NCI-H2107 (cell line): ENCODE results near the gene SCCPDH.

Source experiments
- DNase-seq: peaks from one replicate; lab custom pipeline; 2025; lab: John Stamatoyannopoulos, UW

SCCPDH gene

DNA sequence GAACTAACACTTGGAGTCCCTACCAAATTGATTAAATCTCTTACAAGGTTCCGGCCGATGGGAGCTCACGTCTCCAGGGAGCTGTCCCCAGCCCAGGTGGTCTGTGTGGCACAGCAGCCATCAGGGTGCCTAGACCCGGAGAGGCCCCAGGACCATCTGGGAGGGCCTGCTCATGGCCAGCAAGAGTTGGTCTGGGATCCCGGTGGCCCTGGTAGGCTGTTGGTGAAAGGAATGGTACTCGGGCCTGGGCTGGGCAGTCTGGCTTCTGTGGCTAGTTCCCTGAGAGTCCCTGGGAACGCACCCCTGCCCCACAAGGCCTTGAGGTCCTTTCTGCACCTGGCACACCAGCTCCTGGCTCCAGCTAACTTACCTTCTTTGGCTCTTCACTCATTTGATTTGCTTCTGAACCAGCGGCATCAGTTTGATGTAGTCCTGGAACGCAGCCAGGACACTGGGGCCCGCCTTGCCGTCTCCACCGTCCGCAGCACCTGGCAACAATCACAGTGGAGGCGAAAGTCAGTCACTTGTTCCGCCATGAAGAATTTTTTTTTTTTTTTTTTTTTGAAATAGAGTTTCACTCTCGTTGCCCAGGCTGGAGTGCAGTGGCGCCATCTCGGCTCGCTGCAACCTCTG, 62.5 kb downstream of the SCCPDH start:
- peak; percentile 77 for DNase-seq

DNA sequence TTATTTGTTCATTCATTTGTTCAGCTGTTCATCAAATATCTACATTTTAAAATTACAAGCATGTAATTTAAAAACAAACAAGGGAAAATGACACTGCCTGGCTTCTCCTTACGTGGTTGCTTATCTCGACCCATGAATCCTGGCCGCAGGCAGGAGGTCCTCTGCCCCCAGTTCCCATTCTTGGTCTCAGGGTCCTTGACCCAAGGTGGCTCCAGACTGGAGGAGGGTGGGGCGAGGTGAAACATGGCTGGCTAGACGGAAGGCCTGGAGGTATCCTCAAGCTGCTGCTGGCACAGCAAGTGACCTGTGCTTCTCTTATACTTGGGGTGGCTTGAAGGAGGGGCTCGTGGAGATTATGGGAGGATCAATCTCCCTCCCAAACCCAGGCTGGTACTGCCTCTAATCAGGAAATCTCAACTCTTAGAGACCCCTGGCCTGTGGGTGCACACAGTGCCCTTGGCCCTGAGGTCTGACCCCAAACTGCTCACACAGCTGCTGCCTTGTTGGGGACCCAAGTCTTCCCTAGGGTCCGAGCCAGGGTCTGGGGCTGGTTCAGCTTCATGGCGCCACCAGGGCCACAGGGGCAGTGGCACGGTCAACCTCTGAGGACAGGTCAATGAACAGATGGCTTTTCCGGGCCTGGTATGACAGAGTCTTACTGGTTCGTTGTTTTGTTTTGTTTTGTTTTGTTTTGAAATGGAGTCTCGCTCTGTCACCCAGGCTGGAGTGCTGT, 63.7 kb downstream of the SCCPDH start:
- no peak for DNase-seq

DNA sequence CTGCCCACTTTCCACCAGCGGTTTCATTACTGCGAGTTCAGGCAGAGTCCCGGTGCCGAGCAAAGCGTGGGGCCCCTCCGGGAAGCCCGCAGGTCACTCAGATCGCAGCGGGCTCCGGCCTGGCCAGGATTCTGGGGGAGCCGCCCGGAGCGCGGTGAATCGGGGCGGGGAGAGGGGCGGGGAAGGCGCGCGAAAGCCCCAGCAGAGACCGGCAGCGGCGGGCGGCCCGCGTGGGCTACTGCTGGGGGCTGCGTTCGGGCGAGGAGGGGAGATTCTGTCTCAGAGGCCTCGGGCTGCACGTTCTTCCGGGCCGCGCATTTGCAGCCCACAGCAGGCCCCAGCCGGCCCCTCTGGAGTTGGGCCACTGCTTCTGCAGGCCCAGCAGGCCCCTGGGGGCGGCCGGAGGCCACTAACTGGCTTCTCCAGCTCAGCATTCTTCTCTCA, 64.7 kb downstream of the SCCPDH start:
- DNase-seq = no peak

DNA sequence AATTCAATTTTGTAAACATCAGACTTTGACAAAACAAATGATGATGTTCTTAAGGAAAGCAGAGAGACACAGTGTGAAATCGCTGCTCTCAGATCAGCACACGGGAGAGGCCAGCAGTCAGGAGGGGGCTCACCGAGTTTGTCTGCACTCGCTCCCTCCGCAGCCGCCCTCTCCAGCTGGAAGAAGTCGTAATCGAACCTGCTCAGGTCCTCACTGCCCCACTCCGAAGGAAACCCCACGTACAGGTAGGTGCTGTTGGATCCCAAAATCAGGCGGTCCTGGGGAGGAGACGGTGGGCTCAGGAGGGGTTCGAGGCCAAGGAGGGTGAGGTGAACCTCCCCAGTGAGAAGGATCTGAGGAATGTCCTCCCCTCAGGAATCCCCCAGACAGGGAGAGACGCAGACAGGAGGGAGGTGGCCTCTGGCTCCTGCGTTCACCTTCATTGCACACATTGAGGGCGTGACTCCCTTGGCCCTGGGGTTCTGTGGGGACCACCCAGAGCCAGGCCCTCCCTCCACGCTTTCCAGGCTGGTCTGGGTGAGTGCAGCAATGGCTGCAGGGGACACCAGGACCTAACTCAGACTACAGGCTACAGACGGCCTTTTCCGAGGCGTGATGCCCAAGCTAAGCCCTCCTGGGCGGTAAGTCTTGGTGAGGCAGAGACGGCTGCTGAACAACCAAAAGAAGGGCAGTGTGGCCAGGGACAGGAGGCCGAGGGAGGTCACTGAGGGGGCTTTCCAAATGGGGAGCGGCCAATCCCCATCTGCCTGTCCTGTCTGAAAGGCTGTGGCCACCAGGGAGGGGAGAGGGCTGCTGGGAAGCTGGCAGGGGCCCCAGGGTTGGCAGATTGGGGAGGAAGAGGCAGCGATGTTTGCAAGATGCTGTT, 65.5 kb downstream of the SCCPDH start:
- DNase-seq = no peak

GRCh38 chr1:246790364-246790763, 66.2 kb downstream of the SCCPDH start:
- DNase-seq = no peak

GRCh38 chr1:246790833-246791232, 66.6 kb downstream of the SCCPDH start:
- no peak for DNase-seq

DNA sequence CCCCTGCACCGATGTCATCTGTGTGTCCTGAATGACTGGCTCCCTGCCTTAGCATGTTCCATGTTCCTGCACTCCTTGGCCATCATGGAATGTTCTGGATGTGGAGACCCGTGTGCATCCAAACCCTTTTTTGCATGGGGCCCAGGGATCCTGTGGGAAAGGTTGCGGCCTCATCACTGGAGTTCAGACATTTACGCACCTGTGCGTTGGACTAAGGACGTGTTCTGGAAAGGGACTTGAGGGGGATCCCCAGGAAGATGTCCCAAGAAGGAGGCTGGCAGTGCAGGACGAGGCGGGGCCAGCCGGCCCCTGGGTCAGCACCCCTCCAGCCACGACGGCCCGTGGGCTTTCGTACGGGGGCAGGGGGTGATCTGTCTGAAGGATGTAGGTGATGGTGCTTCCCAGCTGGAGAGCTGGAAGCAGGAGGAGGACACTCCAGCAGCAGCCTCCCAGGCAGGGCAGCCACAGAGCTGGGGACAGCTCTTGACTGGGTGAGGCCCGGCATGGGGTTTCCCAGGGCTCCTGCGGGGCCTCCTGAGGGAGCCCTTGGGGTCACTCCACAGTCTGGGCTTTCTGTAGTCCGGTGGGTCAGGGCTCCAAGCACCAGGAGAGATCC, 67.2 kb downstream of the SCCPDH start:
- DNase-seq = no peak

DNA sequence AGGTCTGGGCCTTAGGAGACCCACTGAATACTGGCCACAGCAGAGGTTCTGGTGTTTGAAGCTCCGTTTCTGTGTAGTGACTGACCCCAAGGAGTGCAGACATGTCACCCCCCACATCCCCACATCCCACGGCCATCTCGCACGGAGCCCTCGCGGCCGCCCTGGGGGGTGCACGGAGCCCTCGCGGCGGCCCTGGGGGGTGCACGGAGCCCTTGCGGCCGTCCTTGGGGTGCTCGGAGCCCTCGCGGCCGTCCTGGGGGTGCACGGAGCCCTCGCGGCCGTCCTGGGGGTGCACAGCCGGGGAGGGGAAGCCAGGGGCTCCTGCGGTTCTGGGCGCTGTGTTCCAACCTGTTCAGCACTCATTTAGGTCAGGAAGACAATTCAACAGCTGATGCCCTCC, 68.4 kb downstream of the SCCPDH start:
- no peak for DNase-seq

DNA sequence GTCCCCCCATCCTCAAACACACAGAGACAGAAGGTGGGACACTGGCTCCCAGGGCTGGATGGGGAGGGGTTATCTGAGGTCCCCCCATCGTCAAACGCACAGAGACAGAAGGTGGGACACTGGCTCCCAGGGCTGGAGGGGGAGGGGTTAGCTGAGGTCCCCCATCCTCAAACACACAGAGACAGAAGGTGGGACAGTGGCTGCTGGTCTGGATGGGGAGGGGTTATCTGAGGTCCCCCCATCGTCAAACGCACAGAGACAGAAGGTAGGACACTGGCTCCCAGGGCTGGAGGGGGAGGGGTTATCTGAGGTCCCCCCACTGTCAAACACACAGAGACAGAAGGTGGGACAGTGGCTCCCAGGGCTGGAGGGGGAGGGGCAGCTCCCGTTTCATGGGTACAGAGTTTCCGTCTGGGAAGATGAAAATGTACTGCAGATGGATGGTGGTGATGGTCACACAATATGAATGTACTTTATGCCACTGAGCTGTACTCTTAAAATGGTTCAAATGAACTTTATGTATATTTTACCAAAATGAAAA, 69.2 kb downstream of the SCCPDH start:
- DNase-seq = no peak

GRCh38 chr1:246794048-246794827, 70.0 kb downstream of the SCCPDH start:
- no peak for DNase-seq

DNA sequence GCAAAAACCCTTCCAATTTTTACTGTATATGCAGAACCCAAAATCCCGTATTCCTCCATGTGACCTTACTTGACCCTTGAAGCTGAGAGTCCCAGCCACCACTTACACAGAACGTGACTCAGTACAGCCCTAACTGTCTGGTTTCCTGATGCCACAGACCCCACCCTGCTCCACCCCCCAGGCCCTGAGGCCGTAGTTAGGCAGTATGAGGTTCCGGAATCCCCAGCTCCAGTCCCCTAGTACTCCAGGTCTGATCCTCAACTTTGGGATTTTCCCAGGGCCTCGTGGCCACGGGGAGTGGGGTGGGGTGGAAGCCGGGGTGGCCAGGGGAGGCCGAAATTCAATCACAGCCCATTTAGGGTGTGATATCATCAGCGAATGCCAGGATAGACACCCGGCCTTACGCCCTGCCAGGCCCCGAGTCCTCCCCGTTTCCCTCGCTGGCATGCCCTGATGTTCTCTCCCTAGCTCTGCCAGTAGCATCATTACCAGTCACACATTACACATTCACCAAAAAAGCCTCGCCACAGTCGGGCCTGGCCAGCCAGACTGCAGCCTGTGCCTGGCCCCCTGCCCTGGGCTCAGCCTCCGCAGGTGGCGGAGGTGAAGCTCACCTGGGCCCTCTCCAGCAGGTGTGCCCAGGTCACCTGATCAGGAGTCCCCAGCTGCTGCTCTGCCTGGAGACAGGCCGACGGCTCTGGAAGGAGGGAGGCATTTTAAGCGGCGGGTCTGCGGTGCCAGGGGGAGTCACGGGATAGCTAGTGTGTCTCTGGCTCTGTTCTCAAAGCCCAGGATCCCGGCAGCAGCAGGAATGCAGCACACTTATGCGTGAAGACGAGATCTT, 70.8 kb downstream of the SCCPDH start:
- DNase-seq = no peak

DNA sequence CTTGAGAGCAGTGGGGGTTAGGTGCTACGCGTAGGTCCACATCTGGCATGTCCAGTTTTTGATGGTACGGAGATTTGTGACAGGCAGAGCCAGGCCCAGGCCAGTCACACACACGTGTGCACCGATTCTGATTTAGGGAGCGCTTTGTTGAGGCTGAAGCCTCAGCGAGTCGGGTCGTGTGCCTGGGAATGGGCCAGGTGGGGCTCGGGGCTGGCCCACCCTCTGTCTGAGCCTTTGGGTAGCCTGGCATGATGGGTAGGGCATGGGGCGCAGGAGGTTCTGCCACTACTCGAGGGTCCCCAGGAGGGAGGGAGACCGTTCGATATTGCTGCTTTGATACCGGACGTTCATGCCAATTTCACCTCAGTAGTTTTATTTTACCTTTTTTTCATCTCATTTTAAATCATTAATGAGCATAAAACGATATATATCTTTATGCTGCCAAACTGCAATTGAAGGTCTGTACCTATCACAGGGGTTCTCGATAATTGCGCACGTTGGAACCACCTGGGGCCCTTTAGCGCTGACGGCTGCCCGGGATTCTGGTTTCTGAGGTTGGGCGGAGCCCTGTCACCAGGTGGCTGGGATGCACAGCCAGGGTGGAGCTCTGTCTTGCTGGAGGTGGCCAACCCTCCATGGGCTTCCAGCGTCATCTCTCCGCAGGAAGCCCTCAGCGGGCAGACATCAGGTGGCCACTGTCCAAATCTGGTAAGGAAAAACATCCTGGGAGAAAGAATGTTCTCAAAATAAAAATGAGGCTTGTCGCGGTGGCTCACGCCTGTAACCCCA, 71.9 kb downstream of the SCCPDH start:
- DNase-seq = no peak

GRCh38 chr1:246797157-246797556, 72.9 kb downstream of the SCCPDH start:
- DNase-seq = no peak

- no peak for DNase-seq
These were observed 73.4 kb downstream of the SCCPDH start for GRCh38 chr1:246797597-246797996.

DNA sequence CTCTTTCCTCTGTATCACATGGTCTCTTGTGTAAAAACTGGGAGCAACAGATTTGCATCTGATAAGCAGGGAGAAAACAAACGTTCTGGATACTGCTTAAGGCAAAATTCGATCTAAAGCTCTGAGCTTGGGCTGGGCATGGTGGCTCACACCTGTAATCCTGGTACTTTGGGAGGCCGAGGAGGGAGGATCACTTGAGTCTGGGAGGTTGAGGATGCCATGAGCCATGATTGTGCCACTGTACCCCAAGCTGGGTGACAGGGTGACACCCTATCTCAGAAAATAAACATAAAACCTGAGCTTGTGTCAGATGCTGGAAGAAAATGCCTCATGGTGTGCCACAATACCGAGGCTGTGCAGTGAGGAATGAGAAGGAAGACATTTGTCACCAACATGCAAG, 73.9 kb downstream of the SCCPDH start:
- no peak for DNase-seq

DNA sequence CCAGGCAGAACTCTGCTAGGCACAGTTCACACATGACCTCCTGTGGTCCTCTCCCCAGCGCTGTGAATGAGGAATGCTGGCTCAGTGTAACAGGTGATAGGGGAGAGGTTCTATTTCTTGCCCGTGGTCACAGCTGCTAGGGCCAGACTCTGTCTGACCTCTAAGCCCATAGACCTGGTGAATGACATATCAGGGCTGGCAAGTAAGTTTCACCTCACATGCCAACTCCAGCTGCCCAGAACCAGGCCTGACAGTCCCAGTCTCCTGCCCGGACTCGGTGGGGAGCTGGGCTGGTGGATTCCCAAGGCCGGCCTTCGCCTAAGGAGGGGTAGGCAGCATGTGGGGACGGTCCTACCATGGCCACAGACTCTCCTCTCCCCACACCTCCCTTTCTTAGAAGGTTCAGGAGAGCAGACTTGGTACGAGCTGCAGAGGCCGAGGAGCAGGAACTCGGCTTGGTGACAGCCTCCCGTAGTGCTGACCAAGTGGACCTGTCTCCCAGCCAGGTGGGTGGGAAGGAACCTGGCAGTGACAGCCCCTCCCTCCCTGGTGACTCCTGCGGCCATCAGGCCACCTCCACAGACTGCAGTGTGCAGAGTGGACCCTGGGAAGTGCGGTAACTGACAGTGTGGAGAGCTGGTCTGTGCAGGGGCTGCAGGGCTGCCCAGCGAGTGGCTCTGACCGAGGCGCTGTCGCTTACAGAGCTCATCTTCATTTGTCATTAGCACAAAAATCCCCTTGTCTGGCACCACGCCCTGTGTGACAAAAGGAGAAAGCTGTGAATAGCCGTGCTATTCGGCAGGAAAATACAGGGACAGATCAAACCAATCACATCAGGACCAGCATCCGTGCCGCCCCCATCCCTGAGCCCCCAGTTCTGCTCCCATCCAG, 74.6 kb downstream of the SCCPDH start:
- DNase-seq = no peak

GRCh38 chr1:246800356-246800755, 76.1 kb downstream of the SCCPDH start:
- DNase-seq = no peak

- no peak for DNase-seq
These were observed 76.5 kb downstream of the SCCPDH start for GRCh38 chr1:246800756-246801155.
